HG02981 (cell line): Measurements from ENCODE around the gene VEGFC.

ENCODE experiments used
- ATAC-seq: cut with Tn5 transposase; IDR thresholded peaks from one replicate; pipeline ENCODE4 v1.9.1; 2021; ENCODE audit warnings: mild to moderate bottlenecking, moderate library complexity; ENCODE audit not compliant: unreplicated experiment

VEGFC gene

DNA sequence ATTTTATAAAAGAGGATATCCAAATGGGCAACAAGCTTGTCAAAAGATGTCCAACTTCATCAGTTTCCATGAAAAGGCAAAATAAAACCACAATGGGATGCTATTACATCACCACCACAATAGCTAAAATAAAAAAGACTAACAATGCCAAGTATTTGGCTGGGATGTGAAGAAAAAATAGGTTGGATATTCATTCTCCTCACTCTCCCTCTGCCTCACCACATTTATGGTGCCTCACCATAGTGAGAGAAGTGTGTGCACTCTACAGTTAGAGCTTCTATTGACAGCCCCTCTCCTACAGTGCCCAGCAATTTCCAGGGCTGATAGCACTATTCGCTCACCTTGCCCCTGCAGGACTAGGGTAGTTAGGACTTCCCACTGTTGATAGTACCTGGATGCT is 25.5 kb downstream of the VEGFC start:
- ATAC-seq: no peak

DNA sequence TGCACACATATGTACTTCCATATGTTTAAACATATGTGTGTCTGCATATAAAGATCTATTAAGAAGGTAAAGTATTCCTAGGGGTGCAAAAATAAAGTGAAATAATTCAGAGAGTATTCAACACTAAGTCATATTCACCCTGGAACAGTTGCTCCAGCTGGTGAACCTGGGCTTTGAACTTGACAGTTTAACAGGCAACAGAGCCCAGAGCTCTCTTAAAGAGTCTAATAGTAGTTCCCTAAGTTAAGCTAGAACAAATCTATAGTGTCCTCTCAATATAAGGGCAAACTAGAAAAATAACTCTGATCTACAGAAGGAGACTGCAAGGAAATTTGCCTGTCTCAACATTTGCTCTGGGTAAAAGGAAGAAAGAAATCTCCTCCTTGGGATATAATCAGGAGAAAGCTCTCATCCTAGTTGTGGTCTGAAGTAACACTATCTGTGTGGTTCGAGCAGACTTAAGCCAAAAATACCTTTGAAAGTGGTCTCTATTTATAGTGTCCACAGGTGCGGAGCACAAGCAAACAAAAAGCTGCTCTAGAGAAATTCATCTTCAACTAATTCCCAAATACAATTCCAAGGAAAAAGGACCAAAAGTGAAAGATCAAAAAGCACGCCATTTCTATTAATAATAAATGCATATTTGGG is 29.9 kb downstream of the VEGFC start:
- ATAC-seq: no peak

DNA sequence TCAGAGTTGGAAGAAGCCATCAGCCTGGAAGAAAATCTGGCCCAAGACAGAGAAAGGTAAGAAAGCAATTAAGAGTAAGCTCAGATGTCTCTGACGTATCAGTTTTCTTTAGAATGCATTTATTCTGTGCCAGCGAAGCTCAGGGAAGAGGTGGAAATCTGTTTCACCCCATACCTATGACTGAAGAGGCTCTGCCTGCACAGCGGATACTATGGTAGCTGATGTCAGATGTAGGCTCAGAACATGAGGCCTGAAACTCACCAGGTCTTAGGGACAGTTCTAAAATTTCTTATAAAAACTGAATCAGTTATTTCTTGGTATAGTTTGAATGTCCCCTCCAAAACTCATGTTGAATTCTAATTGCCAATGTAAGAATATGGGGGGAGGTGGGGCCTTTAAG is 30.9 kb downstream of the VEGFC start:
- no peak for ATAC-seq

DNA sequence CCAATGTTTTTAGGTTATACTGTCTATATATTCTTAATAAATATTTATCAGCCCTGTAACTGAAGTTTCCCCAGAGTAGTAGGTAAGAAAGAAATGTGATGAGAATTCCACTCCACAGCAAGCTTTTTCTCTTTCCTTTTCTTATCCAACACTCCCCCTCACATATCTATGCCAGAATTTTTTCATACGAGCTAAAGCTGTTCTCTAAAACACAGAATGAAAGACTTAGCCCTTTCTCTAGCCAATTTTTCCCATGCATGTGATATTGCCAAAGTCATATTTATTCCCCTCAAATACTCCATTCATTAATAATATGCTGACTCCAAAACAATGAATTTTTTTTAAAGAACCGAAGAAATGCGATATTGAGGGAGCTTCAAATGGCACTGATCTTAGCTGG is 32.3 kb downstream of the VEGFC start:
- ATAC-seq: no peak

DNA sequence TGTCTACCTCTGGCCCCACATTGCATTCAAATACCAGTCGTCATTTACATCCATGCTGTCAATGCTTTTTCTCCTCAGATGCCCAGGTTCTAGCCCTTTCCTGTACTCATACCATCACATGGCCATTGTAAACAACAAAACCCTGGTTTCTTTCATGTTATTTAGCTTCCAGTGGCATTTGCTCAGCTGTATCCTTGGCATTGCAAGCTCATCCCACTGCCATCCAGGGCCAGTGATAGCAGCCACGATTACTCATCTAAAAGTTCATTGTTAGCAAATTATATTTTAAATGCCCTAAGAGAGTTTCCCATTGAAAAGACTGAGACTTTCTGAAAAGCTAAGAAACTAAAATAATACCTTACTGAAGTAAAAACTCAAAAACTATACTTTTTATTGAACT is 34.0 kb downstream of the VEGFC start:
- ATAC-seq: no peak

DNA sequence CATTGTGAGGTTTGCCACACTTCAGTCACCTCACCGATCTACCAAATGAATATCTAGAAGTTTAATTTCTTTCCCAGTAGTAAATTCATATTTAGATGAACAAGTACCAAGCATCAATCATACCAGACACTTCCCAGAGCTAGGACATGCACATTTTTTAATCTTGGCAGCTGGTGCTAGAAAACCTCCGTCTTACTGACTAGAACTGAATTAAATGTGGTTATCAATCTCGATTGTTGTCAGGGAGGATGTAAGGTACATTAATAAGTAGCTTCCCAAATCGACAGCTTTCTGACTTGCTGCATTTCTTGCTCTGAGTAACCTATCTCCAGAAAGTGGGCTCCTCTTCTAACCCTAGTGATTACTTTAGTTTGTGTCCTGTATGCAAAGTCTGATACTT is 34.4 kb downstream of the VEGFC start:
- ATAC-seq: no peak

DNA sequence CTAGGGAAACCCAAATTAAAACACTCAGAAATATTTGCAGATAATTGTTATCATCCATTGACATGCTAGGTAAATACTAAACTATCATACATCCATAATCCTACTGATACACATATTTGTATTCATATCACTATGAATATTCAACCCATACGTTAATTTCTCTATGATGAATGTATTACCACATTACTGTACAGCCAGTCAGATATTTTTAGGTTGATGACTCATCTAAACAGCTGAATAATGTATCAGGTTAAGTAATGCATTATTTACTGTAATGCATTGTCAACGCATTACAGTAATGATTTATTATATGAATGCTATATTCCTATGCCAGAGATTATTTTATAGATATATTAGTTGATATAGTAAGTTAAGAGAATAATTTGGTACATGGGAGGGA is 37.1 kb downstream of the VEGFC start:
- ATAC-seq: no peak

DNA sequence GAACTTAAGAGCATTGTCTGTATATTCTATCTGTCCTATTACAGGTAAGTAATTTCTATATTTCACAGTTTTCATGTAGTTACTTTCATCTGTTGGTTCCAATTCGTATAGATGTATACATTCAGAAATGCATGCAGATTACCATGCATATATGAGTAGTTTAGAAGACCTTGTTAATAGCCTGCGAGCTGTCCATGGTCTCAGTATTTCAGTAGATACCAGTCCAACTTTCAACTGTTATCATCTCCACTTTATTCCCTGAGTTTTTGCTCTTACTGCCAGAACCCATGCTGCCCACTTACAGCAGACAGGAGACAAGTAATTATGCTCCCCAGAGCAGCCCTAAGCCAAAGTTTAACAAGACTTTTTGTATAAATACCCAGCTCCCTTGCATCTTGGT is 37.7 kb downstream of the VEGFC start:
- no peak for ATAC-seq

DNA sequence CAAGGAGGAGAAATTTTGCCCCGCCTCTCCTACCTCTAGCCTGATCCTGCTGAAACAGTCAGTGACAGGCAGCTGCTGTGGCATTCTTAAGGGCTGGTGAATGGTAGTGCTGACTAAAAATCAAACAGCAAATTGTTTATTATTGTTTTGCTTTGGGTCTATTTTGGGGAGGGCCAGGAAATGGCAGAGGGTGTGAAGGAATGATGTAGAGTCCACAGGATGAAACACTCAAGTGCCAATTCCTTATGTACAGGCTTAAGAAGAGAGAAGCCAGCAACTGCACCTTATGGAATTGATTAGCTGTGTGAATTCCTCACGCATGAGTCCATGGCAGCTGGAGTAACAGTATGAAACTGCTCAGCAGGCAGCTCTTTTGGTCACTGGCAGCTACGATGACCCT is 39.7 kb downstream of the VEGFC start:
- ATAC-seq: no peak

DNA sequence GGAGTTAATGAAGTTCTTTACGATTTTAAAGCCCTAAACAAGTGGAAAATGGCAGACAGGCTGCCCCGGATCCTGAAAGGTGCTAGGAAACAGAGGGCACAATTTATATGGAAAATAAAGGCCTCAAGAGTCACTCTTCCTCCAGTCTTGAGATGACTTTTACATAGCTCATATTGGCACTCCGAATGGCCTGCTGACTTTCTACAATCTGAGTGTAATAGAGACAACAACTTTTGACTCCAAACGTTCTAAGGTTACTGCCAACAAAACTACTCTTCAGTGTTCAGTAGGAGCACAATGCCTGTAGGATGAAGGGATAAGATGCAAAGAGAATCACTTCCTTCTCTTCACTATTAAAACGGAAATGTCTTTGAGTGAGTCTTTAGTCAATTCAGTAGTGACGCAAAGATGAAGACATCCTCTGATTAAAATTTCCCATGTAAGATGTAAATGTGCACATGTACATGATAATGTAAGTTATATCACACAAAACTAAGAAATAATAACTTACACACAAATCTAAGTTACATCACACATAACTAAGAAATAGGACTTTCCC is 40.5 kb downstream of the VEGFC start:
- ATAC-seq: no peak

DNA sequence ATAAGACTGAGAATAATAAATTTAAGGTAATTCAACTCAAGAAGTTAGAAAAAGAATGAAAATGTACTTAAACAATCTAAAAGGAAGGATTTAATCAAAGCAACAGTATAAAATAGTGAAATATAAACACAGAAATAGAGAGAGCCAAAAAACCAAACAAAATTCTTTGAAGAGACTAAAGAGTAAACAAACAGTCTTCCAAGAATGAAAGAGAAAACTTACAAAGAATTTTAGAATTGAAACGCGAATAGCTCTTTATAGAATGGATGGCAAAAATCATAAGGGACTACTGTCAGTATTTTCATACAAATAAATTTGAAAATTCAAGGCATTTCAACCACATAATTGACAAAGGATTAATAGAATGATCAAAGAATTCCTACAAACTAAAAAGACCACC is 41.7 kb downstream of the VEGFC start:
- no peak for ATAC-seq

DNA sequence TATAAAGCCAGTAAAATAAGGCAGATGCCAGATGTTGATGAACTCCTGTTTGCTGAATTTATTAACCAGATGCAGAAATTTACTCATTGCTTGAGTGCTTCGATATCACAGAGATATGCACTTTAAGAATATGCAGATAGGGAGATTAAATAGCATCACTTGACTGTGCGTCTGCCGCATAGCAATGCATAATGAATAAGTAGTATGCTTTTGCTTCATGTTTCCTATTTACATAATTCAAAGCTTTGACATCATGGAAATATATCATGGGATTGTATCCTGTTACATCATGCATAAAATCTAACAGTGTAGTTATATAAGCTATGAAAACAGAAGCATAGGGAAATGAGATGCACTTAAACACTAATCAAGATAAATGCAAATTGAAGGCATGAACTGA is 45.9 kb downstream of the VEGFC start:
- no peak for ATAC-seq

DNA sequence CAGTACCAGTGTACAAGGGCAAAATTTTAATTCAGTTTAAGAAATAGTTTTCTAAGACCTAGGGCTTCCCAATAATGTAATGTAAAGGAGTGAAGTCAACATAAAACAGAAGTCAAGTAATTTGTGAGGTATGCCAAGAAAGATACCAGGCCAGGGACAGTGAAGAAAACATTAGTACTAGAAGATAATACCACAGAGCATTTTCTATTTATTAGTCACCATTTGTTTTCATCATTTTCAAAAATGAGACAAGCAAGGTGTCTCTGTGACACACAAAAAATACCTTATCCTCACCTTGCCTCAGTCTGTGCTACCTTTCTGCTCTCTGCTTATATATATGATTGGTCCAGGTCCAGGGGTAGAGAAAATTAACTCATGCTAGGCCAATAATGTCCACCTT is 46.8 kb downstream of the VEGFC start:
- no peak for ATAC-seq

DNA sequence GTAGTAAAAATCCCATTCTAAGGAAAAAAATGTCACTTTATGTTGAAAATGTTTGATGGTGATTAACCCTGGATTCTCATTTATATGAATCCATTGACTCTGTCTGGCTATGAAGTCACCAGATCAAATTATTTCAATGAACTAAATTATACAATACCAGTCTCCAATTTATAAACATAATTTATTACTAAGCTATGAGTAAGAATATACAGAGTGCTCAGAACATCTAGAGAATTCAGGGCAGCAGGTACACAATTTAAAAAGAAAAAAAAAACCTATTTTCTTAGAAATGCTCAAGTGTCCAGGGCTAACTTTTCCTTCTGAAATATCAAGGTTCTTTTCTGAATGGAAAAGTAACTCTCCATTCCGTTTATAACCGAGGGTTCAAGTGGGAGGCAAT is 48.6 kb downstream of the VEGFC start:
- no peak for ATAC-seq

DNA sequence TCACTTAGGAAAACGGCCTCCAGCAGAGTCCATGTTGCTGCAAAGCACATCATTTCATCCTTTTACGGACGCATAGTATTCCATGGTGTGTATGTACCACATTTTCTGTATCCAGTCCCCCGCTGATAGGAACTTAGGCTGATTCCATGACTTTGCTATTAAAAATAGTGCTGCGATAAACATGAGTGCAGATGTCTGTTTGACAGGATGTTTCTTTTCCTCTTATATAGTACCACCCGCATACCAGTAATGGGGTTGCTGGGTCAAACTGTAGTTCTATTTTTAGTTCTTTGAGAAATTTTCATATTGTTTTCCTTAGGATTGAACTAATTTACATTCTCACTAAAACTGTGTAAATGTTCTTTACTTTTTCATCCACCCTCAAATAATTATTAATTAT is 50.5 kb downstream of the VEGFC start:
- ATAC-seq: no peak

DNA sequence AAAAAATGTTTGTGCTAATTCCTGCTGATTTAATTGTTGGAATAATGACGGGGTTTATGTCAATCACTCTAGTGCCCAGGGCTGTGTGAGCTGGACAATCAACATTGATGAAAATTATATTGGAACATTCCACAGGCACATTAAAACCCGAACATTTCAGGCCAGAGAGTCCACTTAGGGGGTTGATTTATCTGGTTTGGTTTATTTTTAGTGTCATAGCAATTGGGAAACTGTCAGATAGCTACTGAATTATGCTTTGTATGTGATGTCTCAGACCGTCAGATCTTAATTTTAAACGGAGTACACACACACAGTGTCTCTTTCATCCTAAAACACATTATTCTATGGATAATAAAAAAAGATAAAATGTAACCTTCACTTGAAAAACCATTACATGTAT is 51.5 kb downstream of the VEGFC start:
- ATAC-seq: no peak

DNA sequence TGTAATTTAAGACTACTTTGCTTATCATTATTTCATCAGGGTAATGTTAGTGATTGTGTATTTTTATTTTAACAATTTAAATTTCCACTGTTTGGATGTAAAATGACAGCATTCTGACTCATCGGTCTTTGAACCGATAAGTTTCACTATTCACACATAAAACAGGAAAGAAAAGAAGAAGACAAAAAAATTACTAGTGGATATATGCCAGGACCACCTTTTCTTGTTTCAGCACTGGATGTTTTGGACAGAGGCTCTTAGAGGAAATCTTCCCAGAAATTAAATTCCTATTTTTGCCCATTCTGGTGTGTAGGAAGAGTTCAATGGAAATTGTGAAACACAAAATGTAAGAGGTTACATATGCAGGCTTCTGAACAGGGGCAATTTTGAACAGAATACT is 57.4 kb downstream of the VEGFC start:
- ATAC-seq: no peak

DNA sequence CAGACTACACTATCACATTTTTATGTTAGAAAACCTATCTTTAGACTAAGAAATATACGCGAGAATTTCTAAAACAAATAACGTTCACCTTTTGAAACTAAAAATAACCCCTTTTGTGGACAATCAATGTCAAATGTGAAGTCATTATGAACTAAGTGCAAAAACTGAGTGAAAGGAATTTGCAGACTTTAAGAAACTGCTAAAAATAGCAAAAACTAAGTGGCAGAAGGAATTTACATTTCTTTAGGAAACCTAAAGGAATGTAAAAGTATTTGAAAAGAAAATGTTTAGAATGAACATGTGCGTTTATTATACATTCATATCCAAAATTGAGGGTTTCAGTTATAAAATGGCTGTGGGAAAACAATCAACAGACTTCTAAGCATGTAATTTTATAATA is 58.3 kb downstream of the VEGFC start:
- no peak for ATAC-seq

DNA sequence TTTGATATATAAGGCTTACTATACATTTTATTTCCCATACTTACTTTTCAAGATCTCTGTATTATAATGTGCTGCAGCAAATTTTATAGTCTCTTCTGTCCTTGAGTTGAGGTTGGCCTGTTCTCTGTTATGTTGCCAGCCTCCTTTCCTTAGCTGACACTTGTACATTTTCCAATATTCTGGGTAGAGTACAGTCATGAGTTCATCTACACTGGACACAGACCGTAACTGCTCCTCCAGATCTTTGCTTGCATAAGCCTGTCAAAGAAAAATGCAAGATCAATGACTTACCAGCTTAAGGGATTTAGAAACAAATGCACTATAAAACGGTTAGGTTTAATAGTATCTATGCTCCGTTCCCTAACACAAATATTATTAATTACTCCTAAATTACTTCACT is 63.2 kb downstream of the VEGFC start:
- ATAC-seq: no peak

DNA sequence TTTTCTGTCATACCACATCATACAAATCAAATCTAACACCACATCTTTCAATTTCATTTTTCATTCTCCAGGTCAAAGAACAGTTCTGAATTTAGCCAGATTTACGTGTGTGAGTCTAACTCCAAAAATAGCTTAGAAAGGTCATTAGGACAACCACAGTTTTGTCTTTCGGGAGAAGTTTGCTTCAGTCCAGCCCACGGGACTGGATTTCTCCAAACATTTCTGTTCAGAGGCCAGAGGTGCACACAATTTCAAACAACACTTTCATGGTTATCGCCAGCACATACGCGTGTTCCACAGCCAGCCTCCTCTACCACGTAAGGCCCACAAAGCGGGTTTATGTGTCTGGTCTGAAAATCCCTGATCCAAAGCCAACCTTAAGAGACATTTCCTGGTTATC is 65.9 kb downstream of the VEGFC start:
- ATAC-seq: no peak

DNA sequence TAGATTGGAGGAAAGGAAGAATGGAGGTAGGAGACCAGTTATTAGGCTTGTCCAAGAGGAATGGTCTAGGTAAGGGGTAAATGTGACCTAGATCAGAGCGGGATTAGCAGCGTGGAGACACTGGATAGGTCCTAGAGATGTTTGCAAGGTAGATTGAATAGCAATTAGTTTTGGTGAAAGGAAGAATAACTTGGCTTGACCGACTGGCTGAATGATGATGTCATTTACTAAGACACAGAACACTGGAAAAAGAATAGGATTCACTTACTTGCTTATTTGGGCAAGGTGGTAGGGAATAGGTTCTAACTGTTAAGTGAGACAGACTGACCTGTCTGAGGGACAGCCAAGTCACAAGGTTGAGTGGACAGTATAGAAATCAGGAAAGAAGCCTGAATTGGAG is 71.3 kb downstream of the VEGFC start:
- no peak for ATAC-seq

DNA sequence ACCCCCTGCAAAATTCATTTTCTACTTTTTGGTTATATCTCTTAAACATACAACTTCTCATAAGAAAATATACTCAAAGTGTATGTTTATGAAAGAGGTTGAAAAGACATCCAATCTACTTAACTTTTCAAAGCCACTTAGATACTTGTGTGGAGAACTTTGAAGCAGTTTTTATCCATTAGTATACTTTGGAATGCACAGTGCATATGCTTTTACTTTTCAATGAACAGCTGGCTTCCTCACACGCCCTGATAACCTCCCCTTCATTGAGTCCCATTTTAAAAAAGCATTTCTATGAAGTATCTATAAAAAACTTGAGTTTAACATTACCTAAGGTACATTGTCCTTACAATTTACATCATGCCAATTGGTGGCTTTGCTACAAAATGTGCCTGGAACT is 73.8 kb downstream of the VEGFC start:
- no peak for ATAC-seq

DNA sequence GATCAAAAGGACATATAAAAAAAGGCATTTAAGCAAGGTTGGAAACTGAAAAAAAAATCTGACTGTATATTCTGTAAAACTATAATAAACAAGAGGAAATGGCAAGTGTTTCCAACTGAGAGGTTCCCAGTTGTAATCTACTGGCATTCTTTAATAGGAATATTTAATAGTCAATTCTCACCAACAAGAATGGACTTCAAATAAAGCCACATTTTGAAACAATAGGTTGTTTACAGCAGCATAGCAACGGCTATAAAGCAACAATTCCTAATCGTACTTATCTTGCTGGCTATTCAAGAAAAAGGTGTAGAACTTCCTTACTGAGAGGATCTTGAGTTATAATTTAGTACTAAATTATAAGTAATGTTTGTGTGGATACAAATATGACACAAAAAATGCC is 75.5 kb downstream of the VEGFC start:
- ATAC-seq: no peak
